Peyer's patch (tissue), 4 donors: Measurements from ENCODE around the gene FGFRL1.

ENCODE experiments used
- POLR2A ChIP-seq, 2 donors: fragments of 450-650 bp; IDR thresholded peaks; one replicate each; pipeline ENCODE4 v1.5.1; 2017; ENCODE audit warnings: antibody characterized with exemption in 2 of 2, mild to moderate bottlenecking in 2 of 2, moderate library complexity in 2 of 2
- TF ChIP-seq, protein P1 (sequence below), 6 experiments: fragments of 450-650 bp in 4 of 6; fragments of 200-600 bp in 2 of 6; sonication (generic) in 1 of 6; IDR thresholded peaks; one replicate each; pipeline ENCODE4 v1.5.1; 2017 to 2019; ENCODE audit warnings: antibody characterized with exemption in 6 of 6, mild to moderate bottlenecking in 3 of 6, moderate library complexity in 1 of 6

DNA sequence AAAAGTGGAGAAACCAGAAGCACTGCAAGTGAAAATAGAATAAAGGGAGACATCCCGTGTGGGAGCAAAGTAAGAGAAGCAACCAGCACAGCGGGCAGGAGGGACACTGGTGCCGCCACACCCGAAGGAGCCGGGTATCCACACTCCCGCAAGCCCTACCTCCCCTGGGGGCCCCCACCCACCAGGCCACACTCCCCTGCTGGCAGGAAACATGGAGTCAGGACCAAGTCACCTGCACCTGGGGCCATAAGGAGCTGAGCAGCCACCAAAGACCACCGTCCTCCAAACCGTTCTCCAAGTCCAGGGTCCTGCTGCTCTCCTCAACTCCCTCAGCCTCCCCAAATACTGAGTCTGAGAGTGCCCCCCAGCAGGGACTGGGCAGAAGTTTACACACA, 30.5 kb downstream of the FGFRL1 start:
- TF ChIP-seq, protein P1, sequence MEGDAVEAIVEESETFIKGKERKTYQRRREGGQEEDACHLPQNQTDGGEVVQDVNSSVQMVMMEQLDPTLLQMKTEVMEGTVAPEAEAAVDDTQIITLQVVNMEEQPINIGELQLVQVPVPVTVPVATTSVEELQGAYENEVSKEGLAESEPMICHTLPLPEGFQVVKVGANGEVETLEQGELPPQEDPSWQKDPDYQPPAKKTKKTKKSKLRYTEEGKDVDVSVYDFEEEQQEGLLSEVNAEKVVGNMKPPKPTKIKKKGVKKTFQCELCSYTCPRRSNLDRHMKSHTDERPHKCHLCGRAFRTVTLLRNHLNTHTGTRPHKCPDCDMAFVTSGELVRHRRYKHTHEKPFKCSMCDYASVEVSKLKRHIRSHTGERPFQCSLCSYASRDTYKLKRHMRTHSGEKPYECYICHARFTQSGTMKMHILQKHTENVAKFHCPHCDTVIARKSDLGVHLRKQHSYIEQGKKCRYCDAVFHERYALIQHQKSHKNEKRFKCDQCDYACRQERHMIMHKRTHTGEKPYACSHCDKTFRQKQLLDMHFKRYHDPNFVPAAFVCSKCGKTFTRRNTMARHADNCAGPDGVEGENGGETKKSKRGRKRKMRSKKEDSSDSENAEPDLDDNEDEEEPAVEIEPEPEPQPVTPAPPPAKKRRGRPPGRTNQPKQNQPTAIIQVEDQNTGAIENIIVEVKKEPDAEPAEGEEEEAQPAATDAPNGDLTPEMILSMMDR (IDR thresholded peaks at IDR 0.05): no peak
- TF ChIP-seq POLR2A (IDR thresholded peaks at IDR 0.05): no peak
